OCI-LY3 (cell line): Measurements from ENCODE around the gene COG5.

ENCODE experiments used
- EZH2phosphoT487 ChIP-seq: fragments of 200-600 bp; shearing (Covaris generic); IDR thresholded peaks from 2 replicates; pipeline ENCODE4 v1.6.1; 2018; ENCODE audit warnings: antibody characterized with exemption, mixed run types, low read depth
- TF ChIP-seq, protein P1 (sequence below): fragments of 200-600, 300-600 bp; sonication (generic); IDR thresholded peaks from 2 replicates; pipeline ENCODE4 v1.5.1; 2014; ENCODE audit warnings: antibody characterized with exemption, low read length, low read depth

DNA sequence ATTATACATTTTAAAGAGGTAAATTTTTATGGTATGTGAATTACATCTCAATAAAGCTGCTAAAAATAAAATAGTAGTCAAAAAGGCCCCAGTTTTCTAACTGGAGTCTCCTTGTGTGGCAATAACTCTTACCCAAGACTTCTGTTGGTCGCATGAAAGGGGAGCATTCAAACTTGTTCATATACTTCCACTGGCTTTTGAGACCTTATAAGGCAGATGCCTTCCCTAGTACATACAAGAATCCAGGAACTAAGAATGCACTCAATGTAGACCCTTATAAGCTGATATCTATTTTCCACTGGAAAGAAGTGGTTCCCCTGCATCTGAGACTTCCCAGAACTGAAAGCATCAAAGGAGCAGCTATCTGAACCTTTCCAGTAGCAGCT lies 29.3 kb upstream of the COG5 start:
- TF ChIP-seq, protein P1, sequence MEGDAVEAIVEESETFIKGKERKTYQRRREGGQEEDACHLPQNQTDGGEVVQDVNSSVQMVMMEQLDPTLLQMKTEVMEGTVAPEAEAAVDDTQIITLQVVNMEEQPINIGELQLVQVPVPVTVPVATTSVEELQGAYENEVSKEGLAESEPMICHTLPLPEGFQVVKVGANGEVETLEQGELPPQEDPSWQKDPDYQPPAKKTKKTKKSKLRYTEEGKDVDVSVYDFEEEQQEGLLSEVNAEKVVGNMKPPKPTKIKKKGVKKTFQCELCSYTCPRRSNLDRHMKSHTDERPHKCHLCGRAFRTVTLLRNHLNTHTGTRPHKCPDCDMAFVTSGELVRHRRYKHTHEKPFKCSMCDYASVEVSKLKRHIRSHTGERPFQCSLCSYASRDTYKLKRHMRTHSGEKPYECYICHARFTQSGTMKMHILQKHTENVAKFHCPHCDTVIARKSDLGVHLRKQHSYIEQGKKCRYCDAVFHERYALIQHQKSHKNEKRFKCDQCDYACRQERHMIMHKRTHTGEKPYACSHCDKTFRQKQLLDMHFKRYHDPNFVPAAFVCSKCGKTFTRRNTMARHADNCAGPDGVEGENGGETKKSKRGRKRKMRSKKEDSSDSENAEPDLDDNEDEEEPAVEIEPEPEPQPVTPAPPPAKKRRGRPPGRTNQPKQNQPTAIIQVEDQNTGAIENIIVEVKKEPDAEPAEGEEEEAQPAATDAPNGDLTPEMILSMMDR, result no peak
- no peak for TF ChIP-seq EZH2phosphoT487
